Uterus (tissue), 2 donors: ENCODE measurements around the gene GDPD3.

Experiments
- CTCF ChIP-seq, 4 experiments: fragments of 200-600 bp in 2 of 4; fragments of 450-650 bp in 2 of 4; sonication (generic) in 2 of 4; IDR thresholded peaks; one replicate each; pipeline ENCODE4 v1.5.1; 2016 to 2019; ENCODE audit warnings: antibody characterized with exemption in 4 of 4, mild to moderate bottlenecking in 2 of 4, moderate library complexity in 1 of 4
- POLR2A ChIP-seq, 2 donors: fragments of 450-650 bp; IDR thresholded peaks; one replicate each; pipeline ENCODE4 v1.6.1; 2016; ENCODE audit warnings: antibody characterized with exemption in 2 of 2, mild to moderate bottlenecking in 1 of 2, moderate library complexity in 1 of 2

GRCh38 chr16:30090610-30091331 lies 22.6 kb downstream of the GDPD3 start:
- TF ChIP-seq CTCF (IDR thresholded peaks at IDR 0.05) (no peak), POLR2A (IDR thresholded peaks at IDR 0.05) (no peak)
